Measurements from ENCODE around the gene SSH2. TPM values are rescaled to one million over a fixed set of nuclear protein-coding genes. Genes with fewer than 3 reads are reported as not detected.

The SSH2 gene
- total and polyA plus RNA-seq, 7 experiments from 2014 or later = 33.9 to 109 (median 76.2) TPM

GRCh38 chr17:29642171-29642611, 287.8 kb downstream of the SSH2 start:
- CTCF ChIA-PET = interaction anchor here (0.7 to 7.6 kb wide), 6 partner anchors 21 to 289 kb away, joined by 3 to 122 read pairs (median 4); no protein-coding TSS in a partner anchor
- ATAC-seq = no peak
- Mint-ChIP-seq H3K9me3 (no peaks in the 10 kb centered on the region), H3K27ac (peak overlapping the region; percentile 51 to 86 (median 80)), H3K36me3 (peaks cover 0 to 13% (median 10%) of the 10 kb centered on the region in 5 donors), H3K4me3 (no peak overlapping the region), H3K27me3 (no peaks in the 10 kb centered on the region), H3K4me1 (peaks cover 0 to 35% (median 22%) of the 10 kb centered on the region in 7 donors)
- H3K4me1 ChIP-seq (ENCODE audit: control insufficient read depth in 2 of 2, insufficient read depth in 2 of 2, low read length in 2 of 2) = no peaks in the 10 kb centered on the region
- H3K27ac ChIP-seq (ENCODE audit: low read depth, low read length) = peak overlapping the region; percentile 3
- no peak overlapping the region for H3K4me3 ChIP-seq (ENCODE audit: low read length)
- no peaks in the 10 kb centered on the region for H3K9me3 ChIP-seq (ENCODE audit: control insufficient read depth in 2 of 3, low read length in 3 of 3)
- intact Hi-C loops (cut with micrococcal nuclease) = loop anchor here (5.0 kb wide), 2 partner anchors 35 to 380 kb away; no protein-coding TSS in a partner anchor
- POLR2A ChIA-PET = interaction anchor here (0.5 to 0.7 kb wide), 2 partner anchors 66 to 285 kb away, joined by 3 to 4 read pairs; no protein-coding TSS in a partner anchor
- H3K36me3 ChIP-seq (ENCODE audit: control insufficient read depth in 2 of 3, insufficient read depth in 3 of 3, low read length in 3 of 3) = peaks cover 0 to 44% (median 0%) of the 10 kb centered on the region in 3 experiments
- H3K27me3 ChIP-seq (ENCODE audit: control insufficient read depth in 2 of 2, insufficient read depth in 2 of 2, low read length in 2 of 2) = no peaks in the 10 kb centered on the region
- no peak for DNase-seq

GRCh38 chr17:29640981-29641642, 288.9 kb downstream of the SSH2 start:
- peak overlapping the region in 8 of 9 donors; percentile 55 to 88 (median 75) for H3K27ac Mint-ChIP-seq
- peaks cover 0 to 20% (median 16%) of the 10 kb centered on the region in 5 donors for H3K36me3 Mint-ChIP-seq
- intact Hi-C loops (cut with micrococcal nuclease) = loop anchor here (5.0 kb wide), 2 partner anchors 36 to 381 kb away; no protein-coding TSS in a partner anchor
- H3K9me3 Mint-ChIP-seq = peaks cover 0 to 2% (median 0%) of the 10 kb centered on the region in 11 donors
- ChIA-PET POLR2A (interaction anchor here (0.7 kb wide), 1 partner anchor 32 kb away, joined by 3 read pairs; no protein-coding TSS in a partner anchor), CTCF (interaction anchor here (0.6 to 7.6 kb wide), 4 partner anchors 12 to 169 kb away, joined by 3 to 122 read pairs (median 4); no protein-coding TSS in a partner anchor)
- DNase-seq (no peak), ATAC-seq (no peak)
- no peak overlapping the region for H3K4me3 Mint-ChIP-seq
- no peaks in the 10 kb centered on the region for H3K27me3 Mint-ChIP-seq
- Histone ChIP-seq H3K27me3 (ENCODE audit: control insufficient read depth in 2 of 2, insufficient read depth in 2 of 2, low read length in 2 of 2) (no peaks in the 10 kb centered on the region), H3K9me3 (ENCODE audit: control insufficient read depth in 2 of 3, low read length in 3 of 3) (no peaks in the 10 kb centered on the region), H3K4me3 (ENCODE audit: low read length) (no peak overlapping the region), H3K27ac (ENCODE audit: low read depth, low read length) (no peak overlapping the region), H3K36me3 (ENCODE audit: control insufficient read depth in 2 of 3, insufficient read depth in 3 of 3, low read length in 3 of 3) (peaks cover 0 to 49% (median 3%) of the 10 kb centered on the region in 3 experiments), H3K4me1 (ENCODE audit: control insufficient read depth in 2 of 2, insufficient read depth in 2 of 2, low read length in 2 of 2) (no peaks in the 10 kb centered on the region)
- H3K4me1 Mint-ChIP-seq = peaks cover 0 to 35% (median 22%) of the 10 kb centered on the region in 7 donors

GRCh38 chr17:29640413-29640812, 289.6 kb downstream of the SSH2 start:
- DNase-seq = no peak
- Histone ChIP-seq H3K4me3 (ENCODE audit: low read length) (no peak overlapping the region), H3K36me3 (ENCODE audit: control insufficient read depth in 2 of 3, insufficient read depth in 3 of 3, low read length in 3 of 3) (peaks cover 0 to 49% (median 5%) of the 10 kb centered on the region in 3 experiments), H3K4me1 (ENCODE audit: control insufficient read depth in 2 of 2, insufficient read depth in 2 of 2, low read length in 2 of 2) (no peaks in the 10 kb centered on the region), H3K9me3 (ENCODE audit: control insufficient read depth in 2 of 3, low read length in 3 of 3) (no peaks in the 10 kb centered on the region), H3K27ac (ENCODE audit: low read depth, low read length) (no peak overlapping the region), H3K27me3 (ENCODE audit: control insufficient read depth in 2 of 2, insufficient read depth in 2 of 2, low read length in 2 of 2) (no peaks in the 10 kb centered on the region)
- peaks cover 0 to 35% (median 19%) of the 10 kb centered on the region in 7 donors for H3K4me1 Mint-ChIP-seq
- no peak overlapping the region for H3K4me3 Mint-ChIP-seq
- peak overlapping the region in 8 of 9 donors; percentile 40 to 88 (median 61) for H3K27ac Mint-ChIP-seq
- intact Hi-C loops (cut with micrococcal nuclease) = loop anchor here (5.0 kb wide), 2 partner anchors 37 to 382 kb away; no protein-coding TSS in a partner anchor
- no peaks in the 10 kb centered on the region for H3K27me3 Mint-ChIP-seq
- ChIA-PET CTCF (interaction anchor here (0.6 to 7.6 kb wide), 7 partner anchors 13 to 290 kb away, joined by 3 to 122 read pairs (median 5); partner anchors contain the start of gene SSH2), POLR2A (no interaction called here)
- ATAC-seq = no peak
- peaks cover 0 to 21% (median 15%) of the 10 kb centered on the region in 5 donors for H3K36me3 Mint-ChIP-seq
- H3K9me3 Mint-ChIP-seq = peaks cover 0 to 2% (median 0%) of the 10 kb centered on the region in 11 donors

GRCh38 chr17:29633886-29634285, 296.1 kb downstream of the SSH2 start:
- intact Hi-C loops (cut with micrococcal nuclease) = no loop called here
- peaks cover 0 to 2% (median 0%) of the 10 kb centered on the region in 11 donors for H3K9me3 Mint-ChIP-seq
- ATAC-seq = no peak

GRCh38 chr17:29630630-29631193, 299.3 kb downstream of the SSH2 start:
- DNase-seq (no peak), ATAC-seq (no peak)
- H3K27me3 ChIP-seq (ENCODE audit: control insufficient read depth in 2 of 2, insufficient read depth in 2 of 2, low read length in 2 of 2) = no peaks in the 10 kb centered on the region
- no peak overlapping the region for H3K4me3 ChIP-seq (ENCODE audit: low read length)
- CTCF ChIA-PET = no interaction called here
- no peaks in the 10 kb centered on the region for H3K9me3 ChIP-seq (ENCODE audit: control insufficient read depth in 2 of 3, low read length in 3 of 3)
- Mint-ChIP-seq H3K27ac (peak overlapping the region in 8 of 9 donors; percentile 19 to 68 (median 49)), H3K36me3 (peaks cover 3 to 23% (median 13%) of the 10 kb centered on the region in 5 donors), H3K27me3 (no peaks in the 10 kb centered on the region), H3K4me1 (peaks cover 18 to 43% (median 37%) of the 10 kb centered on the region in 7 donors), H3K9me3 (no peaks in the 10 kb centered on the region), H3K4me3 (no peak overlapping the region)
- H3K4me1 ChIP-seq (ENCODE audit: control insufficient read depth in 2 of 2, insufficient read depth in 2 of 2, low read length in 2 of 2) = no peaks in the 10 kb centered on the region
- H3K27ac ChIP-seq (ENCODE audit: low read depth, low read length) = no peak overlapping the region
- POLR2A ChIA-PET = no interaction called here
- H3K36me3 ChIP-seq (ENCODE audit: control insufficient read depth in 2 of 3, insufficient read depth in 3 of 3, low read length in 3 of 3) = peaks cover 0 to 58% (median 14%) of the 10 kb centered on the region in 3 experiments
- intact Hi-C loops (cut with micrococcal nuclease) = no loop called here

More at GRCh38 chr17:29633886-29634285, 296.1 kb downstream of the SSH2 start:
- Histone ChIP-seq H3K36me3 (ENCODE audit: control insufficient read depth in 2 of 3, insufficient read depth in 3 of 3, low read length in 3 of 3) (peaks cover 5 to 71% (median 14%) of the 10 kb centered on the region in 3 experiments), H3K27ac (ENCODE audit: low read depth, low read length) (no peak overlapping the region), H3K27me3 (ENCODE audit: control insufficient read depth in 2 of 2, insufficient read depth in 2 of 2, low read length in 2 of 2) (no peaks in the 10 kb centered on the region), H3K4me1 (ENCODE audit: control insufficient read depth in 2 of 2, insufficient read depth in 2 of 2, low read length in 2 of 2) (no peaks in the 10 kb centered on the region), H3K4me3 (ENCODE audit: low read length) (no peak overlapping the region), H3K9me3 (ENCODE audit: control insufficient read depth in 2 of 3, low read length in 3 of 3) (no peaks in the 10 kb centered on the region)
- Mint-ChIP-seq H3K4me1 (peaks cover 6 to 25% (median 16%) of the 10 kb centered on the region in 7 donors), H3K4me3 (no peak overlapping the region), H3K36me3 (peaks cover 3 to 30% (median 21%) of the 10 kb centered on the region in 5 donors), H3K27me3 (no peaks in the 10 kb centered on the region), H3K27ac (peak overlapping the region in 8 of 9 donors; percentile 17 to 69 (median 50))
- POLR2A ChIA-PET = no interaction called here
- no peak for DNase-seq
- CTCF ChIA-PET = interaction anchor here (1.9 kb wide), 1 partner anchor 9 kb away, joined by 6 read pairs; no protein-coding TSS in a partner anchor

- no peaks in the 10 kb centered on the region for H3K27me3 ChIP-seq (ENCODE audit: control insufficient read depth in 2 of 2, insufficient read depth in 2 of 2, low read length in 2 of 2)
- peaks cover 0 to 55% (median 14%) of the 10 kb centered on the region in 3 experiments for H3K36me3 ChIP-seq (ENCODE audit: control insufficient read depth in 2 of 3, insufficient read depth in 3 of 3, low read length in 3 of 3)
- DNase-seq = no peak
- ATAC-seq = no peak
- no peaks in the 10 kb centered on the region for H3K4me1 ChIP-seq (ENCODE audit: control insufficient read depth in 2 of 2, insufficient read depth in 2 of 2, low read length in 2 of 2)
- Mint-ChIP-seq H3K36me3 (peaks cover 3 to 22% (median 13%) of the 10 kb centered on the region in 5 donors), H3K4me1 (peaks cover 18 to 52% (median 38%) of the 10 kb centered on the region in 7 donors), H3K4me3 (no peak overlapping the region), H3K27ac (peak overlapping the region in 5 of 9 donors; percentile 43 to 66 (median 49)), H3K9me3 (no peaks in the 10 kb centered on the region), H3K27me3 (no peaks in the 10 kb centered on the region)
- CTCF ChIA-PET = no interaction called here
- H3K4me3 ChIP-seq (ENCODE audit: low read length) = no peak overlapping the region
- intact Hi-C loops (cut with micrococcal nuclease) = no loop called here
- H3K9me3 ChIP-seq (ENCODE audit: control insufficient read depth in 2 of 3, low read length in 3 of 3) = no peaks in the 10 kb centered on the region
- no peak overlapping the region for H3K27ac ChIP-seq (ENCODE audit: low read depth, low read length)
- POLR2A ChIA-PET = no interaction called here
Measured at GRCh38 chr17:29629839-29630238, 300.2 kb downstream of the SSH2 start.
